GM20431 (cell line): Measurements from ENCODE around the gene HSPBP1.
"Not testable (repeated sequence)": the region's sequence is repeated elsewhere in the genome, so short reads cannot be mapped to it uniquely, and the experiment has no call there.

Source experiments
- in situ Hi-C: fragments of 300-500 bp; cut with MseI, MboI; formaldehyde crosslinking; loops from one replicate; pipeline ENCODE4 v1.15.0; 2020; ENCODE audit warnings: low sequenced_read_pairs; ENCODE audit not compliant: unreplicated experiment

The HSPBP1 gene

DNA sequence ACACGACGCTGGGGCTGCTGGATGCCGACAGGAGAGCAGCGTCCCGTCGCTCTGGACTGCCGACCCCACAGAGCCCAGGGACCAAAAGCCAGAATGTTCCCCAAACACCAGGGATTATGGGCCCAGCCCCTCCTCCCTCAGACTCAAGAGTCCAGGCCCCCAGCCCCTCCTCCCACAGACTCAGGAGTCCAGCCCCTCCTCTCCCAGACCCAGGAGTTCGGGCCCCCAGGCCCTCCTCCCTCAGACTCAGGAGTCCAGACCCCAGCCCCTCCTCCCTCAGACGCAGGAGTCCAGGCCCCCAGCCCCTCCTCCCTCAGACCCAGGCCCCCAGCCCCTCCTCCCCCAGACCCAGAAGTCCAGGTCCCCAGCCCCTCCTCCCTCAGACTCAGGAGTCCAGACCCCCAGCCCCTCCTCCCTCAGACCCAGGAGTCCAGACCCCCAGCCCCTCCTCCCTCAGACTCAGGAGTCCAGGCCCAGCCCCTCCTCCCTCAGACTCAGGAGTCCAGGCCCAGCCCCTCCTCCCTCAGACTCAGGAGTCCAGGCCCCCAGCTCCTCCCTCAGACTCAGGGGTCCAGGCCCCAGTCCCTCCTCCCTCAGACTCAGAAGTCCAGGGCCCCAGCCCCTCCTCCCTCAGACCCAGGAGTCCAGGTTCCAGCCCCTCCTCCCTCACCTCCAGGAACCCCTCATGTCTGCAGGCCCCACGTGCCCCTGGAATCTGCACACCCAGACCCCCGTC is 55.1 kb downstream of the HSPBP1 start:
- in situ Hi-C loops, result not testable (repeated sequence)

DNA sequence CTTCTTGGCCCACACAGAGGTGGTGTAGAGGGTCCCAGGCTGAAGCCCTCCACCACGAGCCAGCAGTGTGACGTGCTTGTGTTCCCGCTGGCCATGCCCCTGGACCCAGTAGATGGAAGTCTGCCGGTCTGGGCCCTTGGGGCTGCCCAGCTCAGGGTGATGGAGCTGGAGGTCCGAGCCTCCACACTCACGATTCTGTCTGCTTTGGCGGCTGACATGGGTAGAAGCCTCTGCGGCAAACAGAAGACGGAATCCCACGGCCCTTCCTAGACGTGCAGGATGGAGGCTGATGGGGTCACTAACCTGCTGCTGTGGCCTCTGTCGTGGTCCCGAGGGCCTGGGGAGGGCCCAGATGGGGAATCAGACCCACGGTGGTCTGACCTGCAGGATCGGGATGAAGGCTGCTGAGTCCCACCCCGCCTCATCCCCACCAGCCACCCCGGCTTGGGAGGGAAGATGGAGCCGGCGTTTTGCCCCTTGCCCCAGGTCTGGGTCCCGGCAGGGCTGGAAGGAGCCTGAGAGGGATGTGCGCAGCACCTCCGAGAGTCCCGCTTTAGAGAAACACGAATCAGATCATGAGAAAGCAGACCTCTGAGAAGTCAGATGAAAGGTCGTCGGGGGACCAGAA is 55.8 kb downstream of the HSPBP1 start:
- in situ Hi-C loops, result no loop called here

DNA sequence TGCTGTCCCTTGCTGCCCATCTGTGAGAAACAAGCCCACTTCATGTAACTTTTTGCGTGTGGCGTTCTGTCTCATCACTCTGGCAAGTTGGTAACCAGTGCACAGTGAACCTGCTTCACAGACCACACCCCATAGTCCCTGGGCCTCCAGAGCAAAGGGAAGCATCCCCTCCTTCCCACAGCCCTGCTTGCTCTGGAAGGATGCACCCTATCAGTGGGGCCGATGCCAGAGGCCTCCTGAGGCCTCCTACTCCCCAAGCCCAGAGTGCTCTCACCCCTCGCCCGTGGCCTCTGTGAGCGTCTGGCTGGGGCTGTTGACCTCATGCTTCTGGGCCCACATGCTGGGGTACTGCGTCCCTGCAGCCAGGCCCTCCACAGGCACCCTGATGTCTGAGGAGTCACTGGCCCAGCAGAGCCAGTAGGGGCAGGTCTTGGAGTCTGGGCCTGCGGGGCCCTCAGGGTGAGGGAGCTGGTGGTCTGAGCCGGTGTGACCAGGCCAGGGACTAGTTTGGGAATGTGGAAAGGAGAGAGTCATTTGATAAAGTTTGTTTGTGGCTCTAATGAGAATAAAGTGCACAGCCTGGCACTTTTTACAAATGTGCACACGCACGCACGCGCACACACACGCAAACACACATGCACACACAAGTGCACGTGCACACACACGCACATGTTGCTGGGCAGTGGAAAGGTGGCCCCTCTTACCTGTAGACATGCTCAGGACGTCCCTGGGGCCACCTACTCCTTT is 56.4 kb downstream of the HSPBP1 start:
- in situ Hi-C loops, result no loop called here

DNA sequence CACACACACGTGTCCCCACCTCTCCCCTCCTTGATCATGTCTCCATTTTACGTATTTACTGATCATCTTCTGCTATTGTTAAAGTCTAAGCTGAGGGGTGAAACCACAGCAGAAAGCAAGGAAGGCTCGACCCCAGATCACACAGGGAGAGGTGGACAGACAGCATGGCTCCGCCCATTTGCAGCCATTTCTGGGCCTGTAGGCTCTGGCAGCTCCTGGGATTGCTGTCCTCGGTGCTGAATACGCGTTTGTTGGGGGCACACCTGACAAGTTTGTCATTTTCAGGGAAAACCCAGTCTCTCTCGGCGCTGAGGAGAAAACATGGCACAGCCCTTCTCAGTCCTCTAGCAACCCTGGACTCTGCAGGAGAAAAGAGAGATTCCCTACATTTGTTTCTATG is 59.4 kb downstream of the HSPBP1 start:
- in situ Hi-C loops, result no loop called here

DNA sequence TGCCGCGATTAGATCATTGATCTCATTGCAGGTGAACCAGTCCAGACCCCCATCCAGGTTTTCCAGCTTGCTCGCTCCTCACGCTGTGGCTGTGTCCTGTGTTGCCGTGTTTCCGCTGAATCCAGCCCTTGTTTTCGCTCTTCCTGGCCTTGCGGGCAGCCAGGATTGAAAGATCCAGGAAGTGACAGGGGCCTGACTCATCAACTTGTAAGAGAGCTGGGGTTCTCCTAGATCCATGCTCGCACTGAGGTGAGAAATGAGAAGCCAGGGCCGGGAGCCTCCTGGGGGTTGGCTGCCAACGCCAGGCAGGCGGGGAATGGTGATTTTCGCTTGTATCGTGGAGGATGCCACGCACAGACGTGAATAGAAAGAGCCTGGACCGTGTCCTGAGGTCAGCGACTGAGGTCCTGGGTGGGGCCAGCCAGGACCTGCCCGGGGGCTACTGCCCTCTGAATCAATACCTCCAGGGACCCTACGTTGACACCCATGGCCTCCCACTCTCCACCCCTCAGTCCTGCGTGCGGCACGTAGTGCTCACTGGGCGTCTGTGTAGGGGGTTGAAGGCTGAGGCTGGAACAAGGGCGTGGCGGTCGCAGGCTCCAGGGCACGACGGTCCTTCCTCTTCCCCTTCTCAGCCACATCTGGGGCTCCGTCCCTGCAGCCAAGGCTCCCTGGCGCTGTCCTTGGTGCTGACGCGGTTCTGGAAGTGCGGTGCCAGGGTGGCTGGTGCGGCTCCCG is 63.3 kb downstream of the HSPBP1 start:
- in situ Hi-C loops, result no loop called here

DNA sequence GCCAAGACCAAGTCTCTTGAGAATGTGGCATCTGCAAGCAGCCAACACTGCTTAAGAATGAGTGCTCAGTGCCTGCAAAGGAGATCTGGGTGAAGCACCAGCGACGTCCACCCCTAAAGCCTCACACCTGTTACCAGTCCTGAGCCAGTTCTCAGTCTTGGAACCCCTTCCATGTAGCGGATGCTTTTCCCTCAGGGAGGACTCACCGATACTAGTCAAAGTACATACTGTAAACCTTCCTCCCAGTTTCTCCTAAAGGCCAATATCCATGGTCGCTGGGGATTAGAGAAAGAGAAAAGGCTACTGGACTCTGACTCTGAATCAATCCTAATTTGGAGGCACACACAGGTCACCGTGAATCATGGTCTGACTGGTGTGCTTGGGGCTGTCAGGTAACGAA is 66.4 kb downstream of the HSPBP1 start:
- in situ Hi-C loops, result no loop called here

DNA sequence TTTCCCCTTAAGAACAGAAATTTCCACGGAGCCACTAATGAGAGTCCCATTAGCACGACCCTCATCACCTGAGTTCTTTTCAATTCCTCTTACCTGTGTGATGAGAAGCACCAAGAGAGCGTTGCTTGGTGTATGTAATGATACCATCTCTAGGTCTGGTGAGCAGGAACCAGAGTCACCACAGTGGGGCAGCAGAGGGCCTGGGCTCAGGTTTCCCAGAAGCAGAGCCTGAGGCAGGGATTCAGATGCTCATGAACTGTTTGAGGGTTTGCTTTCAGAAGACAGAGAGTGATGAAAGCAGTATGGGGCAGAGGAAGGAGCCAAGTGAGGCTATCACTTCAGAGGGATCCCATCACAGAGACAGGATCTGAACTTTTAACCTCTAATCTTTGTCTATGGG is 67.5 kb downstream of the HSPBP1 start:
- in situ Hi-C loops, result no loop called here
